K562 (cell line): ENCODE data around the gene PBRM1. TPM values are rescaled to one million over a fixed set of nuclear protein-coding genes. Genes with fewer than 3 reads are reported as not detected.

Experiments
- COPS2 ChIP-seq: fragments of 450-650 bp; conservative IDR thresholded peaks from 2 replicates; pipeline ENCODE4 v1.6.1; 2016; ENCODE audit warnings: mild to moderate bottlenecking, moderate library complexity
- CSDE1 ChIP-seq, 2 experiments: fragments of 450-650 bp; IDR thresholded peaks; 2 replicates each; pipeline ENCODE4 v1.6.1; 2016; ENCODE audit warnings: mild to moderate bottlenecking in 1 of 2
- DIDO1 ChIP-seq: fragments of 450-650 bp; IDR thresholded peaks from 2 replicates; pipeline ENCODE4 v1.6.1; 2016; ENCODE audit warnings: low read depth, missing biosample characterization, missing genetic modification characterization
- FOXJ3 ChIP-seq: sonication (generic); formaldehyde crosslinking; IDR thresholded peaks from 2 replicates; pipeline ENCODE4 v1.4.0; 2020; ENCODE audit warnings: mild to moderate bottlenecking, missing genetic modification reagents
- MAFG ChIP-seq: fragments of 450-650 bp; conservative IDR thresholded peaks from 2 replicates; pipeline ENCODE4 v1.6.1; 2016; ENCODE audit warnings: missing genetic modification characterization, missing compliant biosample characterization
- MECOM ChIP-seq: fragments of 250-450 bp; sonication (Bioruptor Pico); IDR thresholded peaks from 2 replicates; pipeline ENCODE4 v1.8.0; 2022; ENCODE audit warnings: inconsistent platforms
- MYC ChIP-seq, 2 experiments: fragments of 250-450 bp in 1 of 2; sonication (Bioruptor Pico) in 1 of 2; IDR thresholded peaks; 2 replicates each; pipeline versions ENCODE4 v1.5.1 to v1.6.1; 2012 to 2021; ENCODE audit warnings: low read depth in 2 of 2, borderline replicate concordance in 1 of 2, improper control_type of control experiment in 1 of 2, low read length in 1 of 2, mild to moderate bottlenecking in 1 of 2, moderate library complexity in 1 of 2
- NFE2L1 ChIP-seq: fragments of 450-650 bp; IDR thresholded peaks from 2 replicates; pipeline ENCODE4 v1.6.1; 2016; ENCODE audit warnings: missing genetic modification characterization, low read depth, mild to moderate bottlenecking, missing compliant biosample characterization, moderate library complexity, borderline replicate concordance
- PRDM10 ChIP-seq: fragments of 450-650 bp; IDR thresholded peaks from 2 replicates; pipeline ENCODE4 v1.6.1; 2018; ENCODE audit not compliant: partially characterized antibody
- SMARCA4 ChIP-seq: fragments of 450-650 bp; IDR thresholded peaks from 2 replicates; pipeline ENCODE4 v1.6.1; 2016
- SNAPC5 ChIP-seq: fragments of 250-450 bp; sonication (Bioruptor Pico); IDR thresholded peaks from 2 replicates; pipeline ENCODE4 v1.8.0; 2021; ENCODE audit warnings: moderate library complexity, mild to moderate bottlenecking, inconsistent platforms
- TAL1 ChIP-seq: fragments of 450-650 bp; IDR thresholded peaks from 2 replicates; pipeline ENCODE4 v1.6.1; 2016; ENCODE audit warnings: mild to moderate bottlenecking
- THAP12 ChIP-seq: fragments of 250-450 bp; sonication (Bioruptor Pico); IDR thresholded peaks from 2 replicates; pipeline ENCODE4 v1.9.0; 2021; ENCODE audit warnings: mild to moderate bottlenecking, inconsistent platforms
- ZFP36 ChIP-seq: fragments of 150-350 bp; IDR thresholded peaks from 2 replicates; pipeline ENCODE4 v1.6.1; 2018; ENCODE audit warnings: low read length, low read depth; ENCODE audit not compliant: partially characterized antibody
- ZKSCAN1 ChIP-seq: fragments of 150-350 bp; IDR thresholded peaks from 2 replicates; pipeline ENCODE4 v1.6.1; 2016; ENCODE audit warnings: low read depth, low read length
- ZNF224 ChIP-seq: sonication (generic); formaldehyde crosslinking; IDR thresholded peaks from 2 replicates; pipeline ENCODE4 v1.8.0; 2022; ENCODE audit warnings: mild to moderate bottlenecking, missing genetic modification reagents
- ZNF23 ChIP-seq: fragments of 250-450 bp; sonication (Bioruptor Pico); IDR thresholded peaks from 2 replicates; pipeline ENCODE4 v1.4.0; 2020; ENCODE audit warnings: mild to moderate bottlenecking
- ZNF282 ChIP-seq: sonication (generic); formaldehyde crosslinking; IDR thresholded peaks from 2 replicates; pipeline ENCODE4 v1.8.1; 2023; ENCODE audit warnings: missing genetic modification reagents
- ZNF444 ChIP-seq: fragments of 250-450 bp; sonication (Bioruptor Pico); IDR thresholded peaks from 2 replicates; pipeline ENCODE4 v1.4.0; 2020; ENCODE audit warnings: mild to moderate bottlenecking, moderate library complexity
- polyA plus RNA-seq, 8 experiments: library from polyadenylated mRNA; depleted of rRNA in 4 of 8; stranded (reverse) in 5 of 8; unstranded in 3 of 8; fragments of >200 nt; fragmentation: Nextera tagmentation in 2 of 8; fragmentation: Illumina TruSeq in 1 of 8; extraction: Ambion mirVana in 2 of 8; extraction: Trizol in 1 of 8; gene quantifications; 2 replicates each; pipeline versions ENCODE4 v1.2.1 to v1.2.3, GENCODE V29; 2011 to 2014; ENCODE audit warnings: inconsistent platforms in 1 of 8, missing spikeins in 1 of 8
- total RNA-seq, 7 experiments: library from RNA; depleted of rRNA in 6 of 7; stranded (reverse); fragments of >200 nt in 6 of 7; fragmentation: Illumina TruSeq in 2 of 7; extraction: Trizol in 2 of 7; gene quantifications; 2 replicates each; pipeline versions ENCODE4 v1.2.1 to v1.2.3, GENCODE V29; 2011 to 2021; ENCODE audit warnings: low replicate concordance in 1 of 7
- TF ChIP-seq, protein P1 (sequence below): fragments of 250-450 bp; sonication (Bioruptor Pico); IDR thresholded peaks from 2 replicates; pipeline ENCODE4 v1.8.0; 2022; ENCODE audit warnings: moderate library complexity, mild to moderate bottlenecking, inconsistent platforms
- TF ChIP-seq, protein P2 (sequence below): fragments of 250-450 bp; sonication (Bioruptor Pico); IDR thresholded peaks from 2 replicates; pipeline ENCODE4 v1.8.0; 2022; ENCODE audit warnings: inconsistent platforms, mild to moderate bottlenecking, moderate library complexity, borderline replicate concordance

Gene PBRM1
- total and polyA plus RNA-seq, 9 of the 15 experiments (the other 6 are each of a cell fraction or from before 2014, with no cell fraction given): 3.9 to 31.8 (median 19.0) TPM

- TF ChIP-seq THAP12 (no peak), FOXJ3 (CRISPR knock-in tag) (no peak; the same call in 1 of the 2 replicates), ZKSCAN1 (peak; percentile 62; the same call in 1 of the 2 replicates), SMARCA4 (peak; percentile 61), DIDO1 (tag) (no peak), SNAPC5 (CRISPR knock-in tag) (no peak), CSDE1 (IDR thresholded peaks at IDR 0.05) (no peak), ZFP36 (no peak), MYC (IDR thresholded peaks at IDR 0.05; ENCODE audit: low read depth, low read length) (no peak), MYC (CRISPR knock-in tag; IDR thresholded peaks at IDR 0.05; ENCODE audit: borderline replicate concordance, low read depth) (no peak), PRDM10 (peak; percentile 67), TAL1 (peak; percentile 35; the same call in 1 of the 2 replicates), COPS2 (no peak), MAFG (tag) (0 out of 2 replicates have a peak, but pooled peaks have one; percentile 7), ZNF23 (CRISPR knock-in tag) (no peak), MECOM (peak; percentile 97), ZNF224 (no peak), NFE2L1 (tag) (no peak), ZNF444 (CRISPR knock-in tag) (no peak), ZNF282 (CRISPR knock-in tag) (no peak)
- TF ChIP-seq, protein P1, sequence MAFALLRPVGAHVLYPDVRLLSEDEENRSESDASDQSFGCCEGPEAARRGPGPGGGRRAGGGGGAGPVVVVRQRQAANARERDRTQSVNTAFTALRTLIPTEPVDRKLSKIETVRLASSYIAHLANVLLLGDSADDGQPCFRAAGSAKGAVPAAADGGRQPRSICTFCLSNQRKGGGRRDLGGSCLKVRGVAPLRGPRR: no peak
- TF ChIP-seq, protein P2, sequence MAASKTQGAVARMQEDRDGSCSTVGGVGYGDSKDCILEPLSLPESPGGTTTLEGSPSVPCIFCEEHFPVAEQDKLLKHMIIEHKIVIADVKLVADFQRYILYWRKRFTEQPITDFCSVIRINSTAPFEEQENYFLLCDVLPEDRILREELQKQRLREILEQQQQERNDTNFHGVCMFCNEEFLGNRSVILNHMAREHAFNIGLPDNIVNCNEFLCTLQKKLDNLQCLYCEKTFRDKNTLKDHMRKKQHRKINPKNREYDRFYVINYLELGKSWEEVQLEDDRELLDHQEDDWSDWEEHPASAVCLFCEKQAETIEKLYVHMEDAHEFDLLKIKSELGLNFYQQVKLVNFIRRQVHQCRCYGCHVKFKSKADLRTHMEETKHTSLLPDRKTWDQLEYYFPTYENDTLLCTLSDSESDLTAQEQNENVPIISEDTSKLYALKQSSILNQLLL (CRISPR knock-in tag): no peak
Observed at GRCh38 chr3:52694528-52695189, 8.9 kb upstream of the PBRM1 start (continued).
